Transverse colon (tissue), 4 donors: ENCODE results near the gene MTPN.

Source experiments
- CTCF ChIP-seq, 5 experiments: fragments of 200-600 bp in 3 of 5; fragments of 450-650 bp in 2 of 5; sonication (generic) in 3 of 5; IDR thresholded peaks; 1 replicate in 2 of 5; 2 replicates in 3 of 5; pipeline ENCODE4 v1.5.1; 2016 to 2017; ENCODE audit warnings: antibody characterized with exemption in 5 of 5, inconsistent platforms in 3 of 5, mild to moderate bottlenecking in 2 of 5, moderate library complexity in 1 of 5
- EP300 ChIP-seq: sonication (generic); formaldehyde crosslinking; IDR thresholded peaks from one replicate; pipeline ENCODE4 v1.6.1; 2017; ENCODE audit warnings: antibody characterized with exemption, low read depth
- POLR2A ChIP-seq: fragments of 450-650 bp; IDR thresholded peaks from one replicate; pipeline ENCODE4 v1.6.1; 2016; ENCODE audit warnings: antibody characterized with exemption, mild to moderate bottlenecking, moderate library complexity
- POLR2AphosphoS5 ChIP-seq, 3 donors: sonication (generic); formaldehyde crosslinking; IDR thresholded peaks; one replicate each; pipeline ENCODE4 v1.6.1; 2016; ENCODE audit warnings: antibody characterized with exemption in 3 of 3

GRCh38 chr7:135978624-135979023 lies 1.5 kb upstream of the MTPN start:
- TF ChIP-seq POLR2A: no peak
- TF ChIP-seq CTCF (IDR thresholded peaks at IDR 0.05): no peak
- TF ChIP-seq EP300: no peak
- TF ChIP-seq POLR2AphosphoS5 (IDR thresholded peaks at IDR 0.05): no peak
